HepG2 (cell line): ENCODE measurements around the gene PPIA. TPM values are rescaled to one million over a fixed set of nuclear protein-coding genes. Genes with fewer than 3 reads are reported as not detected.
A peak's percentile ranks its signal among the peaks of the same experiment; 100 is the strongest.

ENCODE experiments used
- ATF7-NPFF ChIP-seq: sonication (generic); formaldehyde crosslinking; IDR thresholded peaks from 2 replicates; pipeline ENCODE4 v1.8.1; 2023; ENCODE audit warnings: mild to moderate bottlenecking, low read depth, missing genetic modification reagents, moderate library complexity
- CBFB ChIP-seq: sonication (generic); formaldehyde crosslinking; IDR thresholded peaks from 2 replicates; pipeline ENCODE4 v1.4.0; 2020; ENCODE audit warnings: missing genetic modification reagents
- HOXD1 ChIP-seq: sonication (generic); formaldehyde crosslinking; IDR thresholded peaks from 2 replicates; pipeline ENCODE4 v1.5.0; 2020; ENCODE audit warnings: missing genetic modification reagents
- MATR3 ChIP-seq: sonication (generic); formaldehyde crosslinking; IDR thresholded peaks from 2 replicates; pipeline ENCODE4 v1.4.0; 2020; ENCODE audit warnings: missing genetic modification reagents
- MAZ ChIP-seq, 2 experiments: sonication (generic) in 1 of 2; formaldehyde crosslinking in 1 of 2; IDR thresholded peaks; 2 replicates each; pipeline versions ENCODE4 v1.5.0 to v1.6.1; 2012 to 2020; ENCODE audit warnings: low read depth in 2 of 2, mild to moderate bottlenecking in 2 of 2, borderline replicate concordance in 1 of 2, improper control_type of control experiment in 1 of 2, low read length in 1 of 2, missing genetic modification reagents in 1 of 2, moderate library complexity in 1 of 2
- POLR2A ChIP-seq, 2 experiments: IDR thresholded peaks; 2 replicates each; pipeline ENCODE4 v1.6.1; 2011; ENCODE audit warnings: low read depth in 2 of 2, low read length in 2 of 2, mild to moderate bottlenecking in 1 of 2, moderate library complexity in 1 of 2; ENCODE audit not compliant: insufficient read depth in 1 of 2
- POLR2AphosphoS5 ChIP-seq: IDR thresholded peaks from 2 replicates; pipeline ENCODE4 v1.6.1; 2012; ENCODE audit warnings: low read depth, low read length
- RBFOX2 ChIP-seq: fragments of 200-400 bp; formaldehyde crosslinking; IDR thresholded peaks from 2 replicates; pipeline ENCODE4 v1.6.1; 2017; ENCODE audit warnings: low read depth, mild to moderate bottlenecking, low read length
- RFXAP ChIP-seq: sonication (generic); formaldehyde crosslinking; IDR thresholded peaks from 2 replicates; pipeline ENCODE4 v1.4.0; 2020; ENCODE audit warnings: missing genetic modification reagents, borderline replicate concordance
- SP4 ChIP-seq: sonication (generic); formaldehyde crosslinking; IDR thresholded peaks from 2 replicates; pipeline ENCODE4 v1.8.1; 2023; ENCODE audit warnings: mild to moderate bottlenecking, missing genetic modification reagents
- TCF12 ChIP-seq, 2 experiments: fragments of 450-650 bp in 1 of 2; sonication (generic) in 1 of 2; formaldehyde crosslinking in 1 of 2; IDR thresholded peaks; 2 replicates each; pipeline versions ENCODE4 v1.6.1 to v1.8.0; 2017 to 2022; ENCODE audit warnings: antibody characterized with exemption in 1 of 2, mild to moderate bottlenecking in 1 of 2, missing genetic modification reagents in 1 of 2, moderate library complexity in 1 of 2
- ZNF121 ChIP-seq: sonication (generic); formaldehyde crosslinking; IDR thresholded peaks from 2 replicates; pipeline ENCODE4 v1.5.0; 2020; ENCODE audit warnings: mild to moderate bottlenecking, missing genetic modification reagents
- ZNF773 ChIP-seq: sonication (generic); formaldehyde crosslinking; IDR thresholded peaks from 2 replicates; pipeline ENCODE4 v1.4.0; 2020; ENCODE audit warnings: missing genetic modification reagents, borderline replicate concordance
- ZSCAN25 ChIP-seq: sonication (generic); formaldehyde crosslinking; IDR thresholded peaks from 2 replicates; pipeline ENCODE4 v1.8.0; 2022; ENCODE audit warnings: mild to moderate bottlenecking, missing genetic modification reagents
- polyA plus RNA-seq, 8 experiments: library from polyadenylated mRNA; depleted of rRNA in 3 of 8; stranded (reverse) in 7 of 8; unstranded in 1 of 8; fragments of >200 nt; fragmentation: Illumina TruSeq in 4 of 8; extraction: Trizol in 4 of 8; gene quantifications; 2 replicates each; pipeline versions ENCODE4 v1.2.1 to v1.2.3, GENCODE V29; 2011 to 2016; ENCODE audit warnings: low read depth in 4 of 8, missing spikeins in 1 of 8, mixed read lengths in 1 of 8; ENCODE audit not compliant: insufficient read depth in 1 of 8
- total RNA-seq, 5 experiments: library from RNA; depleted of rRNA; stranded (reverse); fragments of >200 nt; fragmentation: Illumina TruSeq; extraction: Trizol; gene quantifications; 2 replicates each; pipeline ENCODE4 v1.2.3, GENCODE V29; 2016; ENCODE audit warnings: low read depth in 1 of 5
- TF ChIP-seq, protein P1 (sequence below): sonication (generic); formaldehyde crosslinking; IDR thresholded peaks from 2 replicates; pipeline ENCODE4 v1.5.0; 2020; ENCODE audit warnings: mild to moderate bottlenecking, missing genetic modification reagents
- TF ChIP-seq, protein P2 (sequence below): sonication (generic); formaldehyde crosslinking; IDR thresholded peaks from 2 replicates; pipeline ENCODE4 v1.8.0; 2023; ENCODE audit warnings: mild to moderate bottlenecking, missing genetic modification reagents
- TF ChIP-seq, protein P3 (sequence below): sonication (generic); formaldehyde crosslinking; IDR thresholded peaks from 2 replicates; pipeline ENCODE4 v1.5.1; 2020; ENCODE audit warnings: missing genetic modification reagents, mild to moderate bottlenecking, borderline replicate concordance
- TF ChIP-seq, protein P4 (sequence below): sonication (generic); formaldehyde crosslinking; IDR thresholded peaks from 2 replicates; pipeline ENCODE4 v1.8.0; 2022; ENCODE audit warnings: mild to moderate bottlenecking, missing genetic modification reagents, moderate library complexity
- TF ChIP-seq, protein P5 (sequence below): sonication (generic); formaldehyde crosslinking; IDR thresholded peaks from 2 replicates; pipeline ENCODE4 v1.4.0; 2020; ENCODE audit warnings: missing genetic modification reagents

The PPIA gene
- total and polyA plus RNA-seq, 2 of the 13 experiments (the other 11 are each of a cell fraction or from before 2014, with no cell fraction given) = 2,268 to 3,010 TPM

DNA sequence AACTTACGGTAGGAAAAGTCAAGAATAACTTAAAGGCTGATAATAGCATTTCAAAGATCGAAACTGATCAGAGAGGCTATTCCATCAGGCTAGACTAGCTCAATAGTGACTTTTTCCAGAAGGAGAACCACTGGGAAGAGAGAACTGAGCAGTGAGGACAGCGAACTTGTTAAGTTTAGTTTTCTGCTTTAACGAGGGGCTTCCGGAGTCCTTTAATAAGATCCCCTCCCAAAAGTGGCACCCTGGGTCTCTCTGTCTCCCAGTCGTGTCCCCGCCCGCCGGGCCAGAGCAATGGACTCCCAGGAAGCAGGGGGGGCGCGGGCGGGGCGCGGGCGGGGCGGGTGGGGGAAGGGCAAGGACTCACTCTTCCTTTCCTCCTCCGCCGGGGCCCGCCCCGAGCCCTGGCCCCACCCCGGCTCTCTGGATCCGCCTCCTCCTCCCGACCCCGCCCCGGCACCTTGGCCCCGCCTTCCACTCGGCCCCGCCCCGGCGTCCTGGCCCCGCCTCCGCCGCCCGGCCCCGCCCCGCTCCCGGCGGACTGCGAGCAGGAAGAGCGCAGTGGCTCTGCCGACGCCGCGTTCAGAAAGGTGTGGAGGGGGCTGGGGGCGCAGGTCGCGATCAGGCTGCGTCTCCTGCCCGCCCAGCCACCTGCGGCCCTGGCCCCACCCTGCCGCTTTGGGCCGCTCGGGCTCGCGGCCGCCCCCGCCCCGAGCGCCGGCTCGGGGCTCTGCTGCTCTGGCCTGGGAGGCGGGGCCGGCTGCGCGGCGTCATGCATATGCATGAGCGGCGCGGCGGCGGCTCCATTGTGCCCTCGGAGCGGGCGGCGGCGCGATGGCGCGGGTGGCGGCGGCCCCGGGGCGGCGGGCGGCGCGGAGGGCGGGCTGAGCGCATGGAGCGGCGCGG is 48.2 kb upstream of the PPIA start, which contains the start of gene ZMIZ2 (continued):
- peak; percentile 37 to 57; a peak in 2 of 4 replicates for TF ChIP-seq POLR2A (IDR thresholded peaks at IDR 0.05; ENCODE audit: insufficient read depth in 1 of 2, low read depth in 2 of 2, low read length in 2 of 2)
- peak; percentile 69 for TF ChIP-seq RBFOX2
- peak; percentile 67 for TF ChIP-seq ZSCAN25 (CRISPR knock-in tag)
- peak; percentile 66 for TF ChIP-seq POLR2AphosphoS5
- peak; percentile 54; the same call in 1 of the 2 replicates for TF ChIP-seq RFXAP
- TF ChIP-seq HOXD1 (CRISPR knock-in tag) = 0 out of 2 replicates have a peak, but pooled peaks have one; percentile 18
- TF ChIP-seq ATF7-NPFF (CRISPR knock-in tag) = peak; percentile 52; the same call in 1 of the 2 replicates
- peak; percentile 49; the same call in 1 of the 2 replicates for TF ChIP-seq CBFB (CRISPR knock-in tag)
- TF ChIP-seq, protein P1, sequence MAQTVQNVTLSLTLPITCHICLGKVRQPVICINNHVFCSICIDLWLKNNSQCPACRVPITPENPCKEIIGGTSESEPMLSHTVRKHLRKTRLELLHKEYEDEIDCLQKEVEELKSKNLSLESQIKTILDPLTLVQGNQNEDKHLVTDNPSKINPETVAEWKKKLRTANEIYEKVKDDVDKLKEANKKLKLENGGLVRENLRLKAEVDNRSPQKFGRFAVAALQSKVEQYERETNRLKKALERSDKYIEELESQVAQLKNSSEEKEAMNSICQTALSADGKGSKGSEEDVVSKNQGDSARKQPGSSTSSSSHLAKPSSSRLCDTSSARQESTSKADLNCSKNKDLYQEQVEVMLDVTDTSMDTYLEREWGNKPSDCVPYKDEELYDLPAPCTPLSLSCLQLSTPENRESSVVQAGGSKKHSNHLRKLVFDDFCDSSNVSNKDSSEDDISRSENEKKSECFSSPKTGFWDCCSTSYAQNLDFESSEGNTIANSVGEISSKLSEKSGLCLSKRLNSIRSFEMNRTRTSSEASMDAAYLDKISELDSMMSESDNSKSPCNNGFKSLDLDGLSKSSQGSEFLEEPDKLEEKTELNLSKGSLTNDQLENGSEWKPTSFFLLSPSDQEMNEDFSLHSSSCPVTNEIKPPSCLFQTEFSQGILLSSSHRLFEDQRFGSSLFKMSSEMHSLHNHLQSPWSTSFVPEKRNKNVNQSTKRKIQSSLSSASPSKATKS (CRISPR knock-in tag) = no peak
- TF ChIP-seq SP4 (CRISPR knock-in tag) = peak; percentile 97
- TF ChIP-seq MAZ (IDR thresholded peaks at IDR 0.05; ENCODE audit: borderline replicate concordance, low read depth, low read length) = 0 out of 2 replicates have a peak, but pooled peaks have one; percentile 19
- TF ChIP-seq MAZ (CRISPR knock-in tag; IDR thresholded peaks at IDR 0.05; ENCODE audit: low read depth) = peak; percentile 60
- TF ChIP-seq, protein P2, sequence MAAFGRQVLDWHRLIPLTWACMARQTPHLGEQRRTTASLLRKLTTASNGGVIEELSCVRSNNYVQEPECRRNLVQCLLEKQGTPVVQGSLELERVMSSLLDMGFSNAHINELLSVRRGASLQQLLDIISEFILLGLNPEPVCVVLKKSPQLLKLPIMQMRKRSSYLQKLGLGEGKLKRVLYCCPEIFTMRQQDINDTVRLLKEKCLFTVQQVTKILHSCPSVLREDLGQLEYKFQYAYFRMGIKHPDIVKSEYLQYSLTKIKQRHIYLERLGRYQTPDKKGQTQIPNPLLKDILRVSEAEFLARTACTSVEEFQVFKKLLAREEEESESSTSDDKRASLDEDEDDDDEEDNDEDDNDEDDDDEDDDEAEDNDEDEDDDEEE (CRISPR knock-in tag) = peak; percentile 63; the same call in 1 of the 2 replicates
- no peak for TF ChIP-seq TCF12 (IDR thresholded peaks at IDR 0.05)
- 0 out of 2 replicates have a peak, but pooled peaks have one; percentile 23 for TF ChIP-seq TCF12 (CRISPR knock-in tag; IDR thresholded peaks at IDR 0.05)
- 0 out of 2 replicates have a peak, but pooled peaks have one; percentile 45 for TF ChIP-seq ZNF773
- TF ChIP-seq, protein P3, sequence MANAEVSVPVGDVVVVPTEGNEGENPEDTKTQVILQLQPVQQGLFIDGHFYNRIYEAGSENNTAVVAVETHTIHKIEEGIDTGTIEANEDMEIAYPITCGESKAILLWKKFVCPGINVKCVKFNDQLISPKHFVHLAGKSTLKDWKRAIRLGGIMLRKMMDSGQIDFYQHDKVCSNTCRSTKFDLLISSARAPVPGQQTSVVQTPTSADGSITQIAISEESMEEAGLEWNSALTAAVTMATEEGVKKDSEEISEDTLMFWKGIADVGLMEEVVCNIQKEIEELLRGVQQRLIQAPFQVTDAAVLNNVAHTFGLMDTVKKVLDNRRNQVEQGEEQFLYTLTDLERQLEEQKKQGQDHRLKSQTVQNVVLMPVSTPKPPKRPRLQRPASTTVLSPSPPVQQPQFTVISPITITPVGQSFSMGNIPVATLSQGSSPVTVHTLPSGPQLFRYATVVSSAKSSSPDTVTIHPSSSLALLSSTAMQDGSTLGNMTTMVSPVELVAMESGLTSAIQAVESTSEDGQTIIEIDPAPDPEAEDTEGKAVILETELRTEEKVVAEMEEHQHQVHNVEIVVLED (CRISPR knock-in tag) = 0 out of 2 replicates have a peak, but pooled peaks have one; percentile 14
- TF ChIP-seq ZNF121 (CRISPR knock-in tag) = peak; percentile 88
- TF ChIP-seq, protein P4, sequence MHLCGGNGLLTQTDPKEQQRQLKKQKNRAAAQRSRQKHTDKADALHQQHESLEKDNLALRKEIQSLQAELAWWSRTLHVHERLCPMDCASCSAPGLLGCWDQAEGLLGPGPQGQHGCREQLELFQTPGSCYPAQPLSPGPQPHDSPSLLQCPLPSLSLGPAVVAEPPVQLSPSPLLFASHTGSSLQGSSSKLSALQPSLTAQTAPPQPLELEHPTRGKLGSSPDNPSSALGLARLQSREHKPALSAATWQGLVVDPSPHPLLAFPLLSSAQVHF (CRISPR knock-in tag) = no peak
- TF ChIP-seq, protein P5, sequence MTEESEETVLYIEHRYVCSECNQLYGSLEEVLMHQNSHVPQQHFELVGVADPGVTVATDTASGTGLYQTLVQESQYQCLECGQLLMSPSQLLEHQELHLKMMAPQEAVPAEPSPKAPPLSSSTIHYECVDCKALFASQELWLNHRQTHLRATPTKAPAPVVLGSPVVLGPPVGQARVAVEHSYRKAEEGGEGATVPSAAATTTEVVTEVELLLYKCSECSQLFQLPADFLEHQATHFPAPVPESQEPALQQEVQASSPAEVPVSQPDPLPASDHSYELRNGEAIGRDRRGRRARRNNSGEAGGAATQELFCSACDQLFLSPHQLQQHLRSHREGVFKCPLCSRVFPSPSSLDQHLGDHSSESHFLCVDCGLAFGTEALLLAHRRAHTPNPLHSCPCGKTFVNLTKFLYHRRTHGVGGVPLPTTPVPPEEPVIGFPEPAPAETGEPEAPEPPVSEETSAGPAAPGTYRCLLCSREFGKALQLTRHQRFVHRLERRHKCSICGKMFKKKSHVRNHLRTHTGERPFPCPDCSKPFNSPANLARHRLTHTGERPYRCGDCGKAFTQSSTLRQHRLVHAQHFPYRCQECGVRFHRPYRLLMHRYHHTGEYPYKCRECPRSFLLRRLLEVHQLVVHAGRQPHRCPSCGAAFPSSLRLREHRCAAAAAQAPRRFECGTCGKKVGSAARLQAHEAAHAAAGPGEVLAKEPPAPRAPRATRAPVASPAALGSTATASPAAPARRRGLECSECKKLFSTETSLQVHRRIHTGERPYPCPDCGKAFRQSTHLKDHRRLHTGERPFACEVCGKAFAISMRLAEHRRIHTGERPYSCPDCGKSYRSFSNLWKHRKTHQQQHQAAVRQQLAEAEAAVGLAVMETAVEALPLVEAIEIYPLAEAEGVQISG = peak; percentile 51; the same call in 1 of the 2 replicates
- no peak for TF ChIP-seq MATR3 (CRISPR knock-in tag)
